IPS-15b (cell line): ENCODE results near the gene UPK3A.

Experiments used
- H3K27me3 ChIP-seq: one replicate; pipeline ENCODE4 v1.6.1; 2013; ENCODE audit warnings: low read length; ENCODE audit not compliant: control insufficient read depth, insufficient read depth
- H3K36me3 ChIP-seq: one replicate; pipeline ENCODE4 v1.6.1; 2013; ENCODE audit warnings: low read length; ENCODE audit not compliant: control insufficient read depth, insufficient read depth
- H3K4me1 ChIP-seq: one replicate; pipeline ENCODE4 v1.6.1; 2013; ENCODE audit warnings: mild to moderate bottlenecking, low read length; ENCODE audit not compliant: control insufficient read depth, insufficient read depth
- H3K4me3 ChIP-seq: one replicate; pipeline ENCODE4 v1.5.1; 2013; ENCODE audit warnings: low read depth, low read length
- H3K9ac ChIP-seq: one replicate; pipeline ENCODE4 v1.6.1; 2013; ENCODE audit warnings: low read depth, mild to moderate bottlenecking, low read length
- H3K9me3 ChIP-seq: one replicate; pipeline ENCODE4 v1.6.1; 2013; ENCODE audit warnings: mild to moderate bottlenecking, low read length; ENCODE audit not compliant: control insufficient read depth, insufficient read depth

The UPK3A gene

GRCh38 chr22:45308391-45308956, 23.7 kb downstream of the UPK3A start:
- Histone ChIP-seq H3K4me3 (peak overlapping the region; percentile 85), H3K27me3 (peaks cover 5% of the 10 kb centered on the region), H3K36me3 (no peaks in the 10 kb centered on the region), H3K4me1 (peaks cover 3% of the 10 kb centered on the region), H3K9ac (no peak overlapping the region), H3K9me3 (no peaks in the 10 kb centered on the region)

DNA sequence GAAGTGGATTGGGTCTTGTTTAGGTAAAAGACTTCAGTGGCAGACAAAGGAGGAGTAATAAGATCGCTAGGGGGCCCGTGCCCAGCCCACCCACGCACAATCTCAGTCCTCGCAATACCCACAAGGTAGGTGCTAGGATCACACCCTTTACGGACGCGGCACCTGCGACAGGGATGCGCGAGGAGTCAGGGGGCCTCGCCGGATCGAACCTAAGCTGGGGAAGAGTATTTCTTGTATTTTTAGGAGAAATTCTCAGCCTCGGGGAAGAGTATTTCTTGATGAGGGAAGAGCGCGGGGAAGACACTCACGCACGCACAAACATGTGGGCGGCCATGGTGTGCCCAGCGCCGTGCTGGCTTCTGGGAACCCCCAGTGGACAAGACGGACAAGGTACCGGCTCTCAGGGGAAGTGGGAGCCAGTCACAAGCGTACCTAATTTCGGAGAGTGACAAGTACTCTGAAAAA, 24.2 kb downstream of the UPK3A start:
- Histone ChIP-seq H3K9me3 (no peaks in the 10 kb centered on the region), H3K9ac (peak overlapping the region; percentile 85), H3K27me3 (peaks cover 5% of the 10 kb centered on the region), H3K4me1 (peaks cover 3% of the 10 kb centered on the region), H3K4me3 (peak overlapping the region; percentile 85), H3K36me3 (no peaks in the 10 kb centered on the region)

DNA sequence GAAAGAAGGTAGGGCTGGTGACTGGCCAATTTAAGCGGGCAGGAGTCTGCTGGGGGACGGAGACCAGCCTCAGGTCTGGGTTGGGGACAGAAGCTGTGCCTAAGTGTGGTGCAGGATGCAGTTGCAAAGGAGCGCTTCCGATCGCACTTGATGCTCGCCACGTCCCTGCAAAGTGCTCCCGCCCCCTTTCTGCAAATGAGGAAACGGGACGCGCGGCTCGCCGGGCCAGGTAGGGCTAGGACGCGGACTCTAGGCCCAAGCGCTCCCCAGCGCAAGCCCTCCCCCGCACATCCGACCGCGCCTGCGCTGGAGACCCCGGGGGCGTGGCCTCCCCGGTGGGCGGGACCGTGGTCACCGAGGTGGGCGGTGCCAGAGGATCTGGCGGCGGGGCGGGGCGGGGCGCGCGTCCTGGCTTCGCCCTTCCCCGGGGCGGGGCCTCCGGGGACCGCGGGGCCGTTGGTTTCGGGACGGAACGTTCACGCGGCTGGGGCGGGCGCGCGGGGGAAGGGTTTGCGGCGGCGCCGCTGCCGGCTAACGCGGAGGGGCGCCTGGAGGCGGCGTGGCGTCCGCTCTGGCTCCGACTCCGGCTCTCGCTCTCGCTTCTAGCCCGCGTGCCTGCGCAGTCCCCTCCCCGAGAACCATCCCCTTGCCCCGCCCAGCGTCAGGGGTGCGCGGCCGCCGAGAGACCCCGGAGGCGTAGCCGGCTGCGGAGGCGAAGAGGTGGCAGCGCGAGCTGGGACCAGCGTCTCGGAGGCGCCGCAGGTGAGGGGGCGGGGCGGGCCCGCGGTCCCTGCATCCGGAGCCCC, 24.9 kb downstream of the UPK3A start, which contains the start of gene FAM118A:
Gene FAM118A, plus strand, starts transcription at position 513 of the 806 bp plus-strand sequence. CDS start 12,446 bp downstream, outside the sequence.
- Histone ChIP-seq H3K27me3 (peaks cover 5% of the 10 kb centered on the region), H3K4me1 (peaks cover 3% of the 10 kb centered on the region), H3K4me3 (peak within 1 kb of the TSS; percentile 85), H3K9me3 (no peaks in the 10 kb centered on the region), H3K36me3 (no peaks in the 10 kb centered on the region), H3K9ac (peak within 1 kb of the TSS; percentile 85)

DNA sequence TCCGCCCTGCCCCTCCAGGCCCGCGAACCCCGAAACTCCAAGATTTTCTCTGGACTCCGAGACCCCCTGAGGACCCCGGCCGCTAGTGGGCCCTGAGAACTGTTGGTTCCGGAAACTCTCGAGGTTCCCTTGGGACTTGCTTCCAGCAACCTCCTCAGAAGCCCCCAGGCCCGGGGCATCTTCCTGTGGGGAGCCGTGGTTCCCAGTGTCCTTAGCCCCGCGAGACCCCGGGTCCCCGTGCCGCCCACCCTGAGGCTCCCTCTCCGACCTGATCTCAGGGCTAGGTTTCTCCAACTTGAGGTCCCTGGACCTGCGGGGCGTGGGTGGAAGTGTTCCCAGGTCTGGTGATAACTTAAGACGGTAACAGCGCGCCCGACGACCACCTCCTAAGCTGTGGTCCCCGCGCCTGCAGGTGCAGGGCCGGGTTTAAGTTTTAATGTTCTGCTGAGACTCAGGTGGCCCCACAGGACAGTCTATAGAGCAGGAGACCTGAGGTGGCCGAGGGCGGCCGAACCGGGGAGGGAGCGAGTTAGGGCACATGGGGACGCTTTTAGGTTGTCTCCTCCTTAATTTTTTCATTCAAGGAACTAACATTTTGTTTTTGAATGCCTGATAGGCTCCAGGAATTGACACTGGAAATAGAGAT, 25.7 kb downstream of the UPK3A start:
- H3K27me3 ChIP-seq, result peaks cover 5% of the 10 kb centered on the region
- H3K9me3 ChIP-seq, result no peaks in the 10 kb centered on the region
- peaks cover 3% of the 10 kb centered on the region for H3K4me1 ChIP-seq
- peak overlapping the region; percentile 70 for H3K4me3 ChIP-seq
- H3K36me3 ChIP-seq, result no peaks in the 10 kb centered on the region
- peak overlapping the region; percentile 54 for H3K9ac ChIP-seq

- Histone ChIP-seq H3K9me3 (no peaks in the 10 kb centered on the region), H3K4me1 (peaks cover 3% of the 10 kb centered on the region), H3K4me3 (peak overlapping the region; percentile 70), H3K36me3 (no peaks in the 10 kb centered on the region), H3K27me3 (peaks cover 5% of the 10 kb centered on the region), H3K9ac (peak overlapping the region; percentile 54)
These were observed 26.3 kb downstream of the UPK3A start for GRCh38 chr22:45310977-45311531.

DNA sequence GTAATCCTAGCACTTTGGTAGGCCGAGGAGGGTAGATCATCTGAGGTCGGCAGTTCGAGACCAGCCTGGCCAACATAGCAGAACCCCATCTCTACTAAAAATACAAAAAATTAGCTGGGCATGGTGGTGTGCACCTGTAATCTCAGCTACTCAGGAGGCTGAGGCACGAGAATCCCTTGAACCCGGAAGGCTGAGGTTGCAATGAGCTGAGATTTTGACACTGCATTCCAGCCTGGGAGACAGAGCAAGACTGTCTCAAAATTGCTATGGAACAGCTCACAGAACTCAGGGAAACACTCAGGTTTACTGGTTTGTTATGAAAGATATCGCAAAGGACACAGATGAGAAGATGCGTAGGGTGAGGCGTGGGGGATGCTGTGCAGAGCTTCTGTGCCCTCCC, 27.7 kb downstream of the UPK3A start:
- peaks cover 5% of the 10 kb centered on the region for H3K27me3 ChIP-seq
- H3K9ac ChIP-seq, result no peak overlapping the region
- H3K36me3 ChIP-seq, result no peaks in the 10 kb centered on the region
- no peak overlapping the region for H3K4me3 ChIP-seq
- H3K9me3 ChIP-seq, result no peaks in the 10 kb centered on the region
- peaks cover 3% of the 10 kb centered on the region for H3K4me1 ChIP-seq

- Histone ChIP-seq H3K9ac (no peak overlapping the region), H3K4me3 (no peak overlapping the region), H3K9me3 (no peaks in the 10 kb centered on the region), H3K36me3 (no peaks in the 10 kb centered on the region), H3K27me3 (peaks cover 5% of the 10 kb centered on the region), H3K4me1 (peaks cover 4% of the 10 kb centered on the region)
These were observed 28.1 kb downstream of the UPK3A start for GRCh38 chr22:45312856-45313255.

GRCh38 chr22:45314054-45314721, 29.4 kb downstream of the UPK3A start:
- Histone ChIP-seq H3K36me3 (no peaks in the 10 kb centered on the region), H3K4me3 (no peak overlapping the region), H3K4me1 (peaks cover 9% of the 10 kb centered on the region), H3K27me3 (peaks cover 5% of the 10 kb centered on the region), H3K9me3 (no peaks in the 10 kb centered on the region), H3K9ac (no peak overlapping the region)

- H3K27me3 ChIP-seq, result peaks cover 5% of the 10 kb centered on the region
- H3K36me3 ChIP-seq, result no peaks in the 10 kb centered on the region
- no peaks in the 10 kb centered on the region for H3K9me3 ChIP-seq
- no peak overlapping the region for H3K4me3 ChIP-seq
- H3K4me1 ChIP-seq, result peaks cover 9% of the 10 kb centered on the region
- no peak overlapping the region for H3K9ac ChIP-seq
These were observed 30.0 kb downstream of the UPK3A start for GRCh38 chr22:45314786-45315185.

DNA sequence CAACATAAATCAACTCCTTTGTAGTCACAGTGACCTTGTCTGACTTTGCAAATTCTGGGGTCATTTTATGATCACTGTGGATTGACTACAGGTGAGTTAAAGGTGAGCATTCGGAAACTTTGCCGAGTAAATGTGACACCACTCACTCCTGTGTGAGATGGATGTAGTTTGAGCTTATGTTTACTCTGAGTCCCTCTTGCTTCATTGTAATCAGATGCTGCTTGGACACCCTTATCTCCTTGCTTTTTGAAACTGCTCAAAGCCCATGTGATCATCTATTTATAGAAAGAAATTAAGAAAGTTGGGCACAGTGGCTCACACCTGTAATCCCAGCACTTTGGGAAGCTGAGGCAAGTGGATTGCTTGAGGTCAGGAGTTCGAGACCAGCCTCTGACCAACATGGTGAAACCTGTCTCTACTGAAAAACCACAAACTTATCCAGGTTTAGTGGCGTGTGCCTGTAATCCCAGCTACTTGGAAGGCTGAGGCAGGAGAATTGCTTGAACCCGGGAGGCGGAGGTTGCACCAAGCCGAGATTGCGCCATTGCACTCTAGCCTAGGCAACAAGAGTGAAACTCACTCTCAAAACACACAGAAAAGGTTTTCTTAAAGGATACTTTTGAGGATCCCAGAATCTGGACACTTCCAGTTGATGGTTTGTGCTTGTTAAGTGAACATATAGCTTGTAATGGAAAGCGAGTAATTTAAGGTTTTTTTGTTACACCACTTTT, 32.2 kb downstream of the UPK3A start:
- H3K4me3 ChIP-seq, result no peak overlapping the region
- no peaks in the 10 kb centered on the region for H3K9me3 ChIP-seq
- H3K27me3 ChIP-seq, result no peaks in the 10 kb centered on the region
- H3K36me3 ChIP-seq, result no peaks in the 10 kb centered on the region
- no peak overlapping the region for H3K9ac ChIP-seq
- H3K4me1 ChIP-seq, result peaks cover 5% of the 10 kb centered on the region
